T1000 (cell line): ENCODE results near the gene BRD4.

Experiments
- DNase-seq: peaks from one replicate; lab custom pipeline; 2025; ENCODE audit warnings: mixed read lengths; lab: John Stamatoyannopoulos, UW

The BRD4 gene

DNA sequence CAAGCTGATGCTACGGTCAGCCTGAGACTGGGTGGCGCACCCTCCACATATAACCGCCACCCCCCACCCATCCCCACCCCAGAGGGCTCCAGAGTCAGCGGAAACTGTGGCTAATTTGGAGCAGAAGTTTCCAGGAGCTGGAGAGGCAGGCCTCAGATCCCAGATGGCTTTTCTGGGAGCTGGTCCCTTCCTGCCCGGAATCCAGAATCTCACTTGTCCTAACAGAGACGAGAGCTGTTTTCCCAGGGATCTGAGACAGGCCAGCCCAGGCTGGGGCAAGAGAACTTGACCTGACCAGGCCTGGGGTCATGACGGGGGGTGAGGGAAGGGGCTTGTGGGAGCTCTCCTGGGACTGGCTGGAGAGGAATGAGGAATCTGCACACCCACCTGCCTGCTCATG lies 106.6 kb downstream of the BRD4 start:
- no peak for DNase-seq

DNA sequence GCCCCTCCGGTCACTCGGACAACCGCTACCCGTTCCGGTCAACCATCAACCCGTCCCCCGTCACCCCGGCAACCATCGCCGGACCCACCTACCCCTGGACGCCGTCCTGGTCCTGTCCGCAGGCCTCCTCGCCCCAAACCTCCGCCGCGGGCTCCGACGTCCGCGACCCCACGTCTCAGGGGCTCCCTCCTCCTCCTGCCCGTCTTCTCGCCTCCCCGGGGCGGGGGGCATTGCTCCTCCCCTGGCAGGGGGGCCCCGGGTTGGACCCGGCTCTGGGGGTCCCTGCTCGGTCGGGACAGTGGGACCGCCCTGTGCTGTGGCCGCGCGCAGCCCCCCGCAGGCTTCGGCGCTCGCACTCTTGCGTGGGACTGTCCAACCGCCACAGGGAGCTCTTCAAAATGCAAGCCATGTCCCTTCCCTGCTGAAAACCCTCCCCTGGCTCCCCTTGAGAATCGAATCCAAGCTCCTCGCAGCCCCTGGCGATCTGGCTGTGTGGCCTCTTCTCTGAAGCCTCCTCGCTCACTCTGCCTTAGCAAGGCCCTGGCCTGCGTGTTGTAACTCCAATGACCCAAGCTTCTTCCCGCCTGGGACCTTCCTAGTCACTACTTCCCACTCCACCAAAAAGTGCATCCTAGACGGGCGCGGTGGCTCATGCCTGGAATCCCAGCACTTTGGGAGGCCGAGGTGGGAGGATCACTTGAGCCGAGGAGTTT lies 108.5 kb downstream of the BRD4 start:
- DNase-seq, result no peak

DNA sequence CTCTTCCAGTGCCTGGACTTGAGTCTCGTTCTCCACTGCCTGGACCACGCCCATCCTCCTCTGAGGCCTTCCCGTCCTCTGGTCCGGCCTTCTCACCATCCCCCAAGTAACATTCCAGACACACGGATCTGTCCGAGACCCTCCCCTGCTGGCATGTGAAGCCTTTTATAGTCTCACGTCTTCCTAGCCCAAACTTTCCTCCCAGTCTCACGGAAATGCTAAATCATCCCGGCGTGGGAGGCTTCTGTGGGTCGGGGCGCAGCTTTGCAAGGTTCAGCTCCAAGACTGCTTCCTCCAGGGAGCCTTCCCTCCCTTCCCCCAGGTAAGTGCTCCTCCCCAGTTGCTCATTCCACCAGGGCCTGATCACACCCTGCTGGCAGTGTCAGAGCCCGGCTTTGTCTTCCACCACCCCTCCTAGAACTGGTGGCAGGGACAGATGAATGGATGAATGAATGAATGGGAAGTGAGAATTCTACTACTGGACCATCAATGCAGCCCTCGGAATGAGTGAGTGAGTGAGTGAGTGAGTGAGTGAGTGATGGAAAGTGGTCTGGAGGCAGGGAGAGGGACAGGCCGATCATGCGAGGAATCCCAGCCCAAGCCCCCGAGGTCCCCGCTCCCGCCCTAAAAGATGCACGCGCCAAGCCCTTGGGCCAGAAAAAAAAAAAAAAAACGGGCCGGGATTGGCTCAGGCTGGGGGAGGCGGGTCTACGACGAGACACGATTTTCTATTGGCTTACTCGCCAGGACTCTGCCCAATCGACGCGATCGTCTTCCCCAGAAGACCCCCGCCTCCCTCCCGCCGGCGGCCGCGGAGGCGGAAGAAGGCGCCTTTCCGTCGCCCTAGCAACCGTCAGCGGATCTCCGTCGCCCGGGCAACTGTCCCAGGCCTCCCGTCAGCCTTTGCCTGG lies 109.3 kb downstream of the BRD4 start:
- peak; percentile 88 for DNase-seq

DNA sequence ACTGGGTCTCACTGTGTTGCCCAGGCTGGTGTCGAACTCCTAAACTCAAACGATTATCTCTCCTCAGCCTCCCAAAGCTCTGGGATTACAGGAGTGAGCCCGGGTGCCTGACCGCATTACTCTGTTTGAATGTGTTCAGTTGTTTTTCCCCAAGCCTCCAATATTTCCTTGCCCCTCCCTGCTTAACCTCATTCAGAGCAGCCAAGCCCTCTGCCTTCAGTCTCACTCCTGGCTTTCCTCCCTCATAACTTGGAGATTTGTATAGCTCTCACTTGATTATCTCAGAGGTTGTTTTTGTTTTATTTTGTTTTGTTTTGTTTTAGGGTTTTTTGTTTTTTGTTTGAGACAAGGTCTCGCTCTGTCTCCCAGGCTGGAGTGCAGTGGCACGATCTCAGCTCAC lies 111.5 kb downstream of the BRD4 start:
- DNase-seq, result no peak

DNA sequence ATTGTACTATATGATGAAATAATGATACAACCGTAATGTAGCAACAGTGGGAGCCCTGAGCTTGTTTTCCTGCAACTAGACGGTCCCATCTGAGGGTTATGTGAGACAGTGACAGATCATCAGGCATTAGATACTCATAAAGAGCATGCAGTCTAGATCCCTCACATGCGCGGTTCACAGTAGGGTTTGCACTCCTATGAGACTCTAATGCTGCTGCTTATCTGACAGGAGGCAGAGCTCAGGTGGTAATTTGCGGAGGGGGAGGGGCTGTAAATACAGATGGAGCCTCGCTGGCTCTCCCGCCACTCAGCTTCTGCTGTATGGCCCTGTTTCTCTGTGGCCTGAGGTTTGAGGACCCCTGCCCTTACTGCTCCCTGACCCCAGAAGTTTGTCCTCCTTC lies 113.8 kb downstream of the BRD4 start:
- DNase-seq, result no peak

DNA sequence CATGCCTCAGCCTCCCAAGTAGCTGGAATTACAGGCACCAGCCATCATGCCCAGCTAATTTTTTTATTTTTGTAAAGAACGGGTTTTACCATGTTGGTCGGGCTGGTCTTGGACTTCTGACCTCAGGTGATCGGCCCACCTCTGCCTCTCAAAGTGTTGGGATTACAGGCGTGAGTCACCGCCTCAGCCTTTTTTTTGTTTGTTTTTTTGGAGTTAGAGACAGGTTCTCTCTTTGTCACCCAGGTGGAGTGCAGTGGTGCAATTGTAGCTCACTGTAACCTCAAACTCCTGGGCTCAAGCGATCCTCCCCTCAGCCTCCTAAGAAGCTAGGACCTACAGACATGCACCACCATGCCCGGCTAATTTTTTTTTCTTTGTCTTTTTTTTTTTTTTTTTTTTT lies 116.0 kb downstream of the BRD4 start:
- DNase-seq, result no peak

DNA sequence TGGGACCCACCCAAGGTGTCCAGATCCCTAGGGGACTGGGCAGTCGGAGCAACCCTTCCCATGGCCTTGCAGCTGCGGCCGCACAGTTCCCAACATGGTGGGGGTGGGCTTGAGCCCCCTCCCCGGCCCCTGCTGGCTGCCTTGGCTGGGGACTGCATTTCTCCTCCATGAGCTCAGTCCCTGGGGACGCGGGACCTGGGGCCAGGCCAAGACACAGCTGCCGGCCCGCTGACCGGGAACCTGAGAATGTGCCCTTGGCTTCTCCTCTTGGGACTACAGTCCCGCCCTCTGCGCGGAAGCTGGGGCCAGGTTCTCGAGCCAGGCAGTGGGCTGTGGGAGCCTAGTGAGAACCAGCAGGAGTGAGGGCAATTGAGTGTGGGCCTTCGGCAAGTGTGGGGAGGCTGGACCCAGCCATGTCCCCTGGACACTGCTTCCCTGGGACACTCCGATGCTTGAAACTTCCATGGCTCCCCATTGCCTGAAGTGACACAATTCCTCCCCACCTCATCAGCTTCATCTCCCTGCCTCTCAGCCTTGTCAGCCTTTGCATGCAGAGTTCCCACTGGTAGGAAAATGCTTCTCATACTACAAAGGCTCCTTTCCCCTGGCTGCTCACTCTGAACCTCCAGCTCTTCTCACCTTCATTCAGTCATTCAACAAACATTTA lies 118.5 kb downstream of the BRD4 start:
- DNase-seq, result no peak

DNA sequence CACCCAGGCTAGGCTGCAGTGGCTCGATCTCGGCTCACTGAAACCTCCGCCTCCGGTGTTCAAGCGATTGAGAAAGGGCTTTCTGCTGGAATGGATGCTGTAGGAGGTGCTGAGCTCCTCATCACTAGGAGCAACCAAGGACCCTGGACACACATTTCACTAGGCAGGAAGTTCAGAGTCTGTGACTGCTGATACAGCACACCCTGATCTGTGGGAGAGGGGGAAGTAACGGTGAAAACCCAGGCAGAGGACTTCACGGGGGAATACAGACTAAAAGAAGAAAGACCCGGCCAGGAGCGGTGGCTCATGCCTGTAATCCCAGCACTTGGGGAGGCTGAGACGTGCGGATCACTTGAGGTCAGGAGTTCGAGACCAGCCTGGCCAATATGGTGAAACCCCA lies 119.6 kb downstream of the BRD4 start:
- DNase-seq, result no peak

DNA sequence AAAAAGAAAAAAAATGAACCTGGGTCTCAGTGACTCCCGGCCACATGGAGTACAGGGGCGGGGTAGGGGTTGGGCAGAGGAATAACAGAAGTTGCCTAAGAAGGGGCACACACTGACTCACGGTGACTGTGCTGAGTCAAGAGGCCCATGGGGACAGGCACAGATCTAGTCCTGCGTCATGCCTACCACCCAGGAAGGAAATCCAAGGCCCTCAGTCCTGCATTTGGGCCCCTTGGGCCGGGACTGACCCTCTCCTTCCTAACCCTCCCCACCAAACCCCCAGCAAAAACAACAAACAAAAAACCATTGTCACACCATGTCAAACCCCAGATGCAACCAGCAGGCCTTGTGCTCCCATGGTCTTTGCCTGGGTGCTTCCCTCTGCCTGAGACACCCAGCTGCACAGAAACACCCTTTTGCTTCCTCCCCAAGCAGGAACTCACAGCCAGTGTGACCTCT lies 122.0 kb downstream of the BRD4 start:
- DNase-seq, result peak; percentile 79

DNA sequence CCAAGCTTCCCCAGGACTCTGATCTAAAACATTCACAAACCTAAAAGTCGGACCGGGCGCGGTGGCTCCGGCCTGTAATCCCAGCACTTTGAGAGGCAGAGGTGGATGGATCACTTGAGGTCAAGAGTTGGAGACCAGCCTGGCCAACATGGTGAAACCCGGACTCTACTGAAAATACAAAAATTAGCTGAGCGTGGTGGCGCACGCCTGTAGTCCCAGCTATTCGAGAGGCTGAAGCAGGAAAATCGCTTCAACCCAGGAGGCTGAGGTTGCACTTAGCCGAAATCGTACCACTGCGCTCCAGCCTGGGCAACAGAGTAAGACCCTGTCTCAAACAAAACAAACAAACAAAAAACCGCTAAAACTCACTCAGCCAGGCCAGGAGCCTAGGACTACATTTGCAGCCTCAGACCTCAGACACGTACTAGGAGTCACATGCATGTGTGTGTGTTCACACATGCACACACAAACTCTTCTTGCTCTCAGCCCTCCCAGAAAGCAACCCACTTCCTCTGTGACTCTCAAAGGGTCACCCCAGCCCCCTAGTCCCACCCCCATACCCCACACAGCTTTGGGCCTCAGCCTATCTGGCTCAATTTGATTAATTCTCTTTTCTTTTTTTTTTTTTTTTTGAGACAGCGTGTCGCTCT lies 130.8 kb downstream of the BRD4 start:
- no peak for DNase-seq

DNA sequence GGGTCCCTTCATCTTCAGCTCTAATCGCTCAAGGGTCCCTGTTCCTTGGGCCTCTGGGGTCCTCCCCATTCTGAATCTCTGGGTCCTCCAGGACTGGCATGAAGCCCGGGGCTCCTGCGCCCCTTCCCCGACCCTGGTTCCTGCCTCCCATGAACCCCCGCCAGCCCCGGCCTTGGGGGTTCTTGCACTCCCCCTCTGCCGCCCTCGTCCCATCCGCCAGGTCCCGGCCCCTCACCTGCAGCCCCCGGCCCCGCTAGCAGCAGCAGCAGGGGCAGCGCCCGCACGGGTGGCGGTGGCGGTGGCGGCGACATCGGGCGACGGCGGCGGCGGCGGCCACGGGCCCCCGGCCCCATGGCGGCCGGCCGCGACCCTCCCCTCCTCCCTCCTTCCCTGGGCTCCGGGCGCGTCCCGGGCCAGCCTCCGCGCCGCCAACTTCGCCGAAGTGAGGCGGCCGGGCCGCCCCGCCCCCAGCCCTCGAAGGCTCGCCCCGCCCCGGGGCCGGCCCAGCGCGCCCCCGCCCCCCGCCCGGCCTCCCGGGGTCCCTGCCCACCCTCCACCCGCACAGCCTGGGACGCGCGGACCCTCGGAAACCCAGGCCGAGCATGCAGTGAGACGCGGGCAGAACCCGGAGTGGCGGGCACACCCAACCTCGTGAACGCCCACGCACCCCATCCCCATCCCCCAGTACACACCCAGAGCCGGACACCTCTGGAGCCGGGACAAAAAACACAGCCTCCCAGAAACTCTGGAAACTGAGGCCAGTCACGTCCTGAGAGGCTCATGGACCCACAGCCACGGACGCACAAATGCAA lies 131.6 kb downstream of the BRD4 start, which contains the start of gene NOTCH3:
NOTCH3 (minus strand) TSS at position 443 of the 812 bp plus-strand sequence; CDS start at position 353, 90 bp downstream.
- DNase-seq, result no peak

DNA sequence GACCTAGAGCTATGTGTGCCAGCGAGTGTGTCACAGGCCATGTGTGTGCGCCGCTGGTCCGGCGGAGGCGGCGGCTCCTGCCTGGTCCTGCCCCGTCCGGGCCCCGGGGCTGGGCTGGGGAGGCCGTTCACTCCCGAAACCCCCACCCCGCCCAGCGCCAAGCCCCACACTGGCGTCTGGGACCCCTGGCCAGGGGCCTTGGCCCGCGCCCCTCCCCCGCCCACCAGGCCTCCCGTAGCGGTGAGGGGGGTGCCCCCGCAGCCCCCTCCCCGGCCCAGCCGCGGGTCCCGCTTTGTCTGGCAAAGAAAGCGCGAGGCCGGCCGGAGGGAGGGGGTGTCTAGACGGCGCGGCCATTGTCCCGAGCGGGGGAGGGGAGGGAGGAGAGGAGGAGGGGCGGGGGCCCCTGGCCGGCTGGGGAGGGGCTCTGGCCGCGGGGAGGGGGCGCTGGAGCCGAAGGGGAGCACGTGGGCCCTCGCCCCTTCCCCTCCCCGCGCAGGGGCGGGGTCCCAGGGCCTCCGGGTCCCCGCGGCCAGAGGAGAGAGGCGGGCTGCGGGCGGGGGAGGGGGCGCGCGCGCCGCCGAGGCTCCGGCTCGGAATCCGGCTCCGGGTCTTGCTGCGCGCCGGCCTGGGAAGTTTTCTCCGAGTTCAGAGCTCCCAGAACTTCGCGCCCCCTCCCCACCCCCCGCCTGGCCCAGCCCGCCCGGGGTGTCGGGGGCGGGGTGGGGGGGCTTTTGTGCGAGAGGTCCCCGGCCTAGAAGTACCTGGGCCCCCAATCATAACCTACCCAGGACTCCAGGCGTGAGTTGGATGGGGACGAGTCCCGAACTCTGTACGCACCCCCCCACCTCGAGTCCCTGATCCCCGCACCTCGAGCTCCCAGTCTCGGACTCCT lies 132.4 kb downstream of the BRD4 start:
- DNase-seq, result no peak

DNA sequence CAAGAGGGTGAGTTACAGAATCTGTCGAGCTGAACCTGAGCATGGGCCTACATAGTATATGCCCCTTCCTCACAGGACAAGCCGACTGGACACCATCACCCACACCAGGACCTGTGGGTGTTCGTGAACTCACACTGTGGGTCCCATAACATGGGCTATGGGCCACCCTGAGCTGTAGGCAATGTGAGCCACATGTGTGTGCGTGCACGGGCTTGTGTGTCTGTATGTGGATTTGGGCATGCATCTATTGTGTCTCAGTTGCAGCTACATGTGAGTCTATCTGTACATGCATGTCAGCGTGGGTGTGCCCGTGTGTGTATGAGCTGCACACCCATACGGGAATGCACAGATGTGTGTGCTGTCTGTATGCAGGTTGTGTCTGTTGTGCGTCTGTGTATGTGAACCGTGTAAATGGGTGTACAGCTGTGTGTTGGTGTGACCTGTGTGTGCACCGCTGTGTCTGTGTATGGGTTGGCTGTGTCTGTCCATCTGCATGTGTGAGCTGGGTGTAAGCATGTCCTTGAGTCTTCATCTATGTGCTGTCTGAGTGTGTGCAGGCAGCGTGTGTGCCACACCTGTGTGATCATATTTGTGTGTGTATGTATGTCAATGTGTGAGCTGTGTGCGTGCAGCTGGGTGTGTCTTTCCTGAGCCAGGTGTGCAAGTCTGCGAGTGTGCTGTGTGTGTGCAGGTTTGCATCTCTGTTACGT lies 133.2 kb downstream of the BRD4 start:
- DNase-seq, result no peak

DNA sequence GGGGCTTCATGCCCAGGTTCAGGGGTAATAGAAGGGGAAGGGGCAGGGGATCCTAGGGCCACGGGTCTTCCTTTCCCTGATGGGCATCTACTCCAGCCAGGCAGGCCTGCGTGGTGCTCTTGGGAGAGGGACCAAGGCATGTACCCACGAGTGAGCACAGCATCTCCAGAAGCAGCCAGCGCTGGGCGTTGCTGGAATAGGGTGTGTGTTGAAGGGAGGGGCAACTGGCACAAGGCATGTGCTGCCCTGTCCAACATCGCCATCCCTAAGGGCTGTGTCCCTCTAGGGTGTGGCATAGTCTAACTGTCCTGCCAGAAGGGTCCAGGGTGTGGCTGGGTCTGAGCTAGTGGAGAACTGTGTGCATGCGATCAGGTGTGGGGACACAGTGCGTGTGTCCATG lies 134.4 kb downstream of the BRD4 start:
- no peak for DNase-seq

DNA sequence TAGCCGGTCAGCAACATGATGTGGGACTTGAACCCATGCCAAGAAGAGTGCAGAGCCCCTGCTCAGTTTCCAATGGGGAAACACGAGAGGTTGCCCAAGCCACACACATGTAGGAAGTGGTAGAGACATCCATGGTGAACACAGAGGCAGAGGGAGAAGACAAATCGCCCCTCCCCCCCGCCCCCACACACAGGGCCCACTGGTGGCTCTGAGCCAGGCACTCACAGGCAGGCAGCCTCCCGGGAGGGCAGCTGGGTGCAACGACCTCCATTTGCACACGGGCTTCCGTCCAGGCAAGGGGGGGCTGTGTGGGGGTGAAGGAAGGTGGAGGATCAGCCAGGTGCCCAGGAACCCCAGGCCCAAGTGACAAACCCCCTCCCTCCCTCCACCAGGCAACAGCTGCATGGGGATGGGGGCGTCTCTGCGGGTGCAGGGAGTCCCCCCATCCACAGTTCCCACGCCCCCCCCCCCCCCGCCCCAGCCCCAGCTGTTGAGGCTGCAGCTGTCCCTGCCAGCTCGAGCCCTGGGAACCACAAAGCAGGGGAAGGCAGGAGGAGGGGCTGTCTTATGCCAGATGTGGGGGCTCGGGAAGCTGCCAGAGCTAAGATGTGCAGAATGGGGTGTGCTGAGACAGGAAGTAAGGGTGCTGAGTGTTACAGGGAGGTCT lies 134.9 kb downstream of the BRD4 start:
- no peak for DNase-seq

DNA sequence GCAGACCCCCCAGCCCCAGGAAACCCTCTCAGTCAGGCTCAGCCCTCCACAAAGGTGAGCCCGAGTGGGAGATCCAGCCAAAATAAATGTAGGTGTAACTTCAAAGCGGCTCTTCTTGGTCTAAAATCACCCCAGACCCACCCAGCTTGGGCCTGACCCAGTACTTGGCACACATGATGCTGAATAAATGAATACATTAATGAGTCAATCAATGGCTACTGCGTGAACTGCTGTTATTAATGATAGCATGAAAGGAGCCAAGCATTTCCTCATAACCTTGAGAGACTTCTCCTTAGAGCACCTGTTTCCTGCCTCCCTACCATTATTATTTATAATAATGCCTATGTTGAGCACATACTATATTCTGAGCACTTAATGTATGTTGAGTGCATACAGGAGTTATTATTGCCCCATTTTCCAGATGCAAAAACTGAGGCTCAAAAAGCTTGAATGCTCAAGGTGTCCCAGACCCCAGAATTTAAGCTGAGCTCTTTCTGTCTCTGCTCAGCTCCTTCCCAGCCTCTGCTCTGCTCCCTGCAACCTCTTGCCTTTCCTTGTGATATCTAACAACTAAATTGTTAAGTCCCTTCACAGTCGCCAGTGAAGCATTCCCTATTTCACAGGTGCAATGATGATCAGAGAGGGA lies 135.9 kb downstream of the BRD4 start:
- DNase-seq, result no peak

DNA sequence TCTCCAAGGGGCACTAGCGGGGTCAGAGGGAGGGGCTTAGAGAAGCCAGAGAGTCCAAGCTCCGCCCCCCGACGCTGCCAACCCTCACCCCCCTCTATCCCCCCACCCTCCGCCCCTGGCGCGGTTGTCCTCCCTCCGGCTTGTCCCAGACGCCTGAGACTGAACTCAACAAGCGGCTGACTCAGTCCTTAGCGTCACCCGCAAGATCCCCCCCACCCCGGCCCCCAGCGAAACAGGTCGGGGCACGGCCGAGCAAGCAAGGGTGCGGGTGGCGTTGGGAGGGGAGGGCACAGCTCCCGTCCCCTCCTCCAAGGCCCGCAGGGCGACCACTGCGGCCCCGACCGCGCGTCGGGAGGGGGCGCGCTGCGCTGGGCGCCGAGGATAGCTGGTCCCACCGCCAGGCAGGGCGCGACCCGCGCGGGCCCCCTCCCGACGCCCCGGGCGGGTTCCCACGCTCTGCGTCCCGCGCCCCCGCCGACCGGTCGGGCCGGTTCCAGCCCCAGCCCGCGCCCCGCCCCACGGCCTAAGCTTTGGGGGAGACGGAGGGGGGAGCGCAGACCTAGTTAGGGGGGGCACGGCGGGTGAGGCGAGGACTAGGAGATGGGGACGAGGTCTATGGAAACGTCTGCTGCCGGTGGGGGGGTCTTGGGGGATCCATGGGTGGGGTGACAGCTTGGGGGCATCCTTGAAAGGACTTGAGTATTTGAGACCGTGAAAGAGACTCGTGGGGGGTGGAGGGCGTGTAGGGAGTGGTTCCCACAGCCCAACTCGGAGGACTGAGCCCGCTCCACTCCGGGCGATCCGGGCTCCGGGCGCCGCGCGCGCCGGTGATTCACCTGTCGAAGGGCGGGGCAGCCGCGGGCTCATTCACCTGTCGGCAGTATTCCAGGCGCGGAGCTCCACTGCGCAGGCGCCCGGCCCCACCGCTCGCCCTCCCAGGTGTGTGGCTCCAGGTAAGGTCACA lies 136.7 kb downstream of the BRD4 start:
- DNase-seq, result peak; percentile 43
